ENCODE results near the gene CCDC201. TPM values are rescaled to one million over a fixed set of nuclear protein-coding genes. Genes with fewer than 3 reads are reported as not detected.
A peak's percentile ranks its signal among the peaks of the same experiment; 100 is the strongest.

The CCDC201 gene
- polyA plus RNA-seq, 4 donors: not detected

GRCh38 chr7:45890902-45891461 lies 18.1 kb upstream of the CCDC201 start:
- H3K27ac ChIP-seq (ENCODE audit: low read depth in 1 of 3, low read length in 2 of 3): no peak overlapping the region
- no peaks in the 10 kb centered on the region for H3K36me3 ChIP-seq (ENCODE audit: control insufficient read depth in 3 of 3, insufficient read depth in 2 of 3, low read depth in 1 of 3, low read length in 3 of 3)
- no peaks in the 10 kb centered on the region for H3K4me1 ChIP-seq (ENCODE audit: control insufficient read depth in 3 of 3, insufficient read depth in 2 of 3, low read depth in 1 of 3, low read length in 2 of 3)
- 33 to 39% (median 37%) methylated on average over 6 of the region's 6 CpGs for WGBS, 3 donors
- FAIRE-seq (no peak), DNase-seq (peak; percentile 31 to 43)
- no peaks in the 10 kb centered on the region for H3K9me3 ChIP-seq (ENCODE audit: control insufficient read depth in 2 of 2, insufficient read depth in 1 of 2, low read depth in 1 of 2, low read length in 1 of 2)
- peaks cover 12 to 38% (median 14%) of the 10 kb centered on the region in 3 donors for H3K27me3 ChIP-seq (ENCODE audit: control insufficient read depth in 3 of 3, insufficient read depth in 3 of 3, low read length in 3 of 3)
- H3K4me3 ChIP-seq (ENCODE audit: low read depth in 1 of 3, low read length in 3 of 3): no peak overlapping the region

DNA sequence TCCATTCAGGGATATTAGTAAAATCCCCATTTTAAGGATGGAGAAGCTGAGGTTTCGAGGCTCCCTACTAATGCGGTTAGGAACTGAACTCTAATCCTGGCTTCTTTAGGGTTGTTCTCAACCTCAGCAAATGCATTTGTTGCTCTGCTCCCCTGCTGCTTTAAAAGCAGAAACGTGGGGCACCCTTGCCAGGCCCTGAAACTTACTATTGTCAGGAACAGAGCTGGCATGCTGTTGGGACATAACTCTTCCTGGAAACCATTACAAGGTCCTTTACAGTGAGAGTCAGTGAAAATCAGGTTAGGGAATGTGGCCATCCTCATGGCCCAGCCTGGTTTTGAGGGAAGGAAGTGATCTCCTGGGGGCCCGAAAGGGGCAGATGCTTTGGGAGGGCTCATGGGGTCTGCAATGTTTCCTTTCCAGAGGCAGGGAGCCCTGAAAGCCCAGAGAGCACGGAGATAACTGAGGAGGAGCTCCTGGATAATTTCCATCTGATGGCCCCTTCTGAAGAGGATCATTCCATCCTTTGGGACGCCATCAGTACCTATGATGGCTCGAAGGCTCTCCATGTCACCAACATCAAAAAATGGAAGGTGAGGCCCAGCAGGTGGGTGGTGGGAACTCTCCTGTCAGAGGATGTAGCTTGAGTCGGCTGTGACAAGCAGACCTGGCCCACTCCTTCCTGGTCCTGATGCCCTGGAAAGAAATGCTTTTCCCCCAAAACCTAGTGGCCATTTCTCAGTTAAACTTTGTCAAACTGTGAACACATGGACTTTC lies 17.4 kb upstream of the CCDC201 start:
- Histone ChIP-seq H3K9me3 (ENCODE audit: control insufficient read depth in 2 of 2, insufficient read depth in 1 of 2, low read depth in 1 of 2, low read length in 1 of 2) (no peaks in the 10 kb centered on the region), H3K4me1 (ENCODE audit: control insufficient read depth in 3 of 3, insufficient read depth in 2 of 3, low read depth in 1 of 3, low read length in 2 of 3) (no peaks in the 10 kb centered on the region), H3K27me3 (ENCODE audit: control insufficient read depth in 3 of 3, insufficient read depth in 3 of 3, low read length in 3 of 3) (peaks cover 14 to 44% (median 16%) of the 10 kb centered on the region in 3 donors), H3K4me3 (ENCODE audit: low read depth in 1 of 3, low read length in 3 of 3) (no peak overlapping the region), H3K27ac (ENCODE audit: low read depth in 1 of 3, low read length in 2 of 3) (no peak overlapping the region), H3K36me3 (ENCODE audit: control insufficient read depth in 3 of 3, insufficient read depth in 2 of 3, low read depth in 1 of 3, low read length in 3 of 3) (no peaks in the 10 kb centered on the region)
- 74 to 83% (median 81%) methylated on average over 8 of the region's 8 CpGs for WGBS, 3 donors
- FAIRE-seq (no peak), DNase-seq (no peak)

DNA sequence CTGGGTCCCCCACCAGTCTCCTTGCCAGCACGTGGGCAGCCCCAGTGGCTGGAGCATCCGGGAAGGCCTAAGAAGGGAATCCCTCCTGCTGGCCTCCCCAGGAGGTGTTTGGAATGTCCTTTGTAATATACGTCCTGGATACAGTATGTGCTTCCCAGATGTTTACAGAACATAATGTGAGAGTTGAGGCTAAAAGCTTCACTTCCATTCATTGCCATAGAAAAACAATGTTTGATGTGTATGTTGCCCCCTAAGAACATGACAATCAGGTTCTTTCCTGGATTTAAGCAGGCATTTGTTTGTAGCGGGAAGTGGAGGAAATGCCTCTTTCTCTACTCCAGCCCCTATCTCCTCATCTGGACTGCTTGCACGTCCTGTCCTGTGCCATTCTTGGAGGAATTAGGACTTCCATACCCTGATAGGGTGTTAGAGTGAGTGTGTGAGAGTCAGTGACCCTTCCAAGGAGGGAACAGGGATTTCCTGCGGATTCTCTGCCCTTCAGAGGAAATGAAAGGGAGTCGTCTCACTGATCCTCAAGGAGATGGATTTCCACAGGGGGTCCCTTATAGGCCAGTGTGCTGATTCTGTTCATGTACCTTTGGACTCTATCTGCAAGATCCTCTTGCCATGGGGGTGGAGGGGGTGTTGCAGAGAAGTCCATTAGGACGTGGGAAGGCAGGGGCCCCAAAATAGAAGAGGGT lies 16.6 kb upstream of the CCDC201 start:
- WGBS, 3 donors: 49 to 56% (median 51%) methylated on average over 8 of the region's 8 CpGs
- Histone ChIP-seq H3K27me3 (ENCODE audit: control insufficient read depth in 3 of 3, insufficient read depth in 3 of 3, low read length in 3 of 3) (peaks cover 14 to 50% (median 19%) of the 10 kb centered on the region in 3 donors), H3K27ac (ENCODE audit: low read depth in 1 of 3, low read length in 2 of 3) (no peak overlapping the region), H3K9me3 (ENCODE audit: control insufficient read depth in 2 of 2, insufficient read depth in 1 of 2, low read depth in 1 of 2, low read length in 1 of 2) (no peaks in the 10 kb centered on the region), H3K36me3 (ENCODE audit: control insufficient read depth in 3 of 3, insufficient read depth in 2 of 3, low read depth in 1 of 3, low read length in 3 of 3) (no peaks in the 10 kb centered on the region), H3K4me1 (ENCODE audit: control insufficient read depth in 3 of 3, insufficient read depth in 2 of 3, low read depth in 1 of 3, low read length in 2 of 3) (no peaks in the 10 kb centered on the region), H3K4me3 (ENCODE audit: low read depth in 1 of 3, low read length in 3 of 3) (no peak overlapping the region)
- no peak for FAIRE-seq
- DNase-seq: no peak

- DNase-seq (no peak), FAIRE-seq (no peak)
- 9 to 14% (median 13%) methylated on average over 14 of the region's 14 CpGs for WGBS, 3 donors
- Histone ChIP-seq H3K36me3 (ENCODE audit: control insufficient read depth in 3 of 3, insufficient read depth in 2 of 3, low read depth in 1 of 3, low read length in 3 of 3) (no peaks in the 10 kb centered on the region), H3K27me3 (ENCODE audit: control insufficient read depth in 3 of 3, insufficient read depth in 3 of 3, low read length in 3 of 3) (peaks cover 14 to 51% (median 19%) of the 10 kb centered on the region in 3 donors), H3K9me3 (ENCODE audit: control insufficient read depth in 2 of 2, insufficient read depth in 1 of 2, low read depth in 1 of 2, low read length in 1 of 2) (no peaks in the 10 kb centered on the region), H3K4me1 (ENCODE audit: control insufficient read depth in 3 of 3, insufficient read depth in 2 of 3, low read depth in 1 of 3, low read length in 2 of 3) (no peaks in the 10 kb centered on the region), H3K4me3 (ENCODE audit: low read depth in 1 of 3, low read length in 3 of 3) (peak overlapping the region in 1 of 3 donors; percentile 8), H3K27ac (ENCODE audit: low read depth in 1 of 3, low read length in 2 of 3) (no peak overlapping the region)
Observed at GRCh38 chr7:45888993-45889366, 16.1 kb upstream of the CCDC201 start.

DNA sequence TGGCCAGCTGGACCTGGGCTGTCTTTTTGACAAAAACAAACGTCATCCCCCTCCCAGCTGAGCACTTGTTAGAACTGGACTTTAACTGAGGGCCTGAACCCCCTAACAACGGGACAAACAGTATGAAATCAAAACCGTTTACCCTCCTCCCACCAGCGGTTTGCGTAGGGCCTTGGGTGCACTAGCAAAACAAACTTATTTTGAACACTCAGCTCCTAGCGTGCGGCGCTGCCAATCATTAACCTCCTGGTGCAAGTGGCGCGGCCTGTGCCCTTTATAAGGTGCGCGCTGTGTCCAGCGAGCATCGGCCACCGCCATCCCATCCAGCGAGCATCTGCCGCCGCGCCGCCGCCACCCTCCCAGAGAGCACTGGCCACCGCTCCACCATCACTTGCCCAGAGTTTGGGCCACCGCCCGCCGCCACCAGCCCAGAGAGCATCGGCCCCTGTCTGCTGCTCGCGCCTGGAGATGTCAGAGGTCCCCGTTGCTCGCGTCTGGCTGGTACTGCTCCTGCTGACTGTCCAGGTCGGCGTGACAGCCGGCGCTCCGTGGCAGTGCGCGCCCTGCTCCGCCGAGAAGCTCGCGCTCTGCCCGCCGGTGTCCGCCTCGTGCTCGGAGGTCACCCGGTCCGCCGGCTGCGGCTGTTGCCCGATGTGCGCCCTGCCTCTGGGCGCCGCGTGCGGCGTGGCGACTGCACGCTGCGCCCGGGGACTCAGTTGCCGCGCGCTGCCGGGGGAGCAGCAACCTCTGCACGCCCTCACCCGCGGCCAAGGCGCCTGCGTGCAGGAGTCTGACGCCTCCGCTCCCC lies 15.5 kb upstream of the CCDC201 start, which contains the start of gene IGFBP1:
TSS of gene IGFBP1 (plus strand) at position 304 of the 808 bp plus-strand sequence. CDS start at position 469, 165 bp downstream.
- no peak within 1 kb of the TSS for H3K27ac ChIP-seq (ENCODE audit: low read depth in 1 of 3, low read length in 2 of 3)
- H3K27me3 ChIP-seq (ENCODE audit: control insufficient read depth in 3 of 3, insufficient read depth in 3 of 3, low read length in 3 of 3): peaks cover 14 to 51% (median 19%) of the 10 kb centered on the region in 3 donors
- 1 to 6% (median 3%) methylated on average over 63 to 73 of the region's 73 CpGs for WGBS, 3 donors
- H3K36me3 ChIP-seq (ENCODE audit: control insufficient read depth in 3 of 3, insufficient read depth in 2 of 3, low read depth in 1 of 3, low read length in 3 of 3): no peaks in the 10 kb centered on the region
- H3K4me3 ChIP-seq (ENCODE audit: low read depth in 1 of 3, low read length in 3 of 3): peak within 1 kb of the TSS in 1 of 3 donors; percentile 8
- H3K4me1 ChIP-seq (ENCODE audit: control insufficient read depth in 3 of 3, insufficient read depth in 2 of 3, low read depth in 1 of 3, low read length in 2 of 3): no peaks in the 10 kb centered on the region
- peak in 1 of 2 donors; percentile 40 for DNase-seq
- H3K9me3 ChIP-seq (ENCODE audit: control insufficient read depth in 2 of 2, insufficient read depth in 1 of 2, low read depth in 1 of 2, low read length in 1 of 2): no peaks in the 10 kb centered on the region
- FAIRE-seq: no peak

- WGBS, 3 donors: 79 to 92% (median 84%) methylated on average over 5 of the region's 5 CpGs
- Histone ChIP-seq H3K36me3 (ENCODE audit: control insufficient read depth in 3 of 3, insufficient read depth in 2 of 3, low read depth in 1 of 3, low read length in 3 of 3) (no peaks in the 10 kb centered on the region), H3K27me3 (ENCODE audit: control insufficient read depth in 3 of 3, insufficient read depth in 3 of 3, low read length in 3 of 3) (peaks cover 14 to 46% (median 19%) of the 10 kb centered on the region in 3 donors), H3K9me3 (ENCODE audit: control insufficient read depth in 2 of 2, insufficient read depth in 1 of 2, low read depth in 1 of 2, low read length in 1 of 2) (no peaks in the 10 kb centered on the region), H3K27ac (ENCODE audit: low read depth in 1 of 3, low read length in 2 of 3) (no peak overlapping the region), H3K4me3 (ENCODE audit: low read depth in 1 of 3, low read length in 3 of 3) (no peak overlapping the region), H3K4me1 (ENCODE audit: control insufficient read depth in 3 of 3, insufficient read depth in 2 of 3, low read depth in 1 of 3, low read length in 2 of 3) (no peaks in the 10 kb centered on the region)
- FAIRE-seq: no peak
- no peak for DNase-seq
Observed at GRCh38 chr7:45886931-45887667, 14.2 kb upstream of the CCDC201 start.

DNA sequence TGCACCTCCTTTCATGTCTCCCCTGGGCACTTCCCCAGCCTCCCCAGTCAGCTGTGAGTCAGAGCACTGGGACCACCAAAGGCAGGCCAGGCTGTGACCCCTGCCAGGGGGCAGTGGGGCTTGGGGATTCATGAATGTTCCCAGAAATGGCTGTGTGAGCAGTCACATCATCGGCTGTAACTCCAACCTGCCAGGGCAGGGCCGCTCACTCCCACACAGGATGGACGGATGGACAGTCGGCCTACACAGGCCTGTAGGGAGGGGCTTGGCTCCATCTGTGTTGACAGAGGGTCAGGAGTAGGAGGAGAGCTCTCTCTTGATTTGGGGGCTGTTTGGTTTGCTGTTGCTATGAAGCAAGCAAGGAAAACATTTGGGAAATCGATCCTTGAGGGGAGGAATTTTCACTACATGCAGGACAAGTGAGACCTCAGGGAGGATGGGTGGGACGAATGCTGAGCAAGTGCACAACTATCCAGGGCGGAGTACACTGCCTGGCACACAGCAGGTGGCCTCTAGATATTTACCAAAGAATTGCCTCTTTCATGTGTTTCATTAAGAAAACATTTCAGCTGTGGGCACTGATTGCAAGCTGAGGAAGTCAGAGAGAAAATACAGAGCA lies 12.5 kb upstream of the CCDC201 start:
- no peaks in the 10 kb centered on the region for H3K9me3 ChIP-seq (ENCODE audit: control insufficient read depth in 2 of 2, insufficient read depth in 1 of 2, low read depth in 1 of 2, low read length in 1 of 2)
- no peaks in the 10 kb centered on the region for H3K4me1 ChIP-seq (ENCODE audit: control insufficient read depth in 3 of 3, insufficient read depth in 2 of 3, low read depth in 1 of 3, low read length in 2 of 3)
- DNase-seq (no peak), FAIRE-seq (no peak)
- no peaks in the 10 kb centered on the region for H3K36me3 ChIP-seq (ENCODE audit: control insufficient read depth in 3 of 3, insufficient read depth in 2 of 3, low read depth in 1 of 3, low read length in 3 of 3)
- no peak overlapping the region for H3K4me3 ChIP-seq (ENCODE audit: low read depth in 1 of 3, low read length in 3 of 3)
- H3K27ac ChIP-seq (ENCODE audit: low read depth in 1 of 3, low read length in 2 of 3): no peak overlapping the region
- WGBS, 3 donors: 51 to 63% (median 53%) methylated on average over 7 of the region's 7 CpGs
- H3K27me3 ChIP-seq (ENCODE audit: control insufficient read depth in 3 of 3, insufficient read depth in 3 of 3, low read length in 3 of 3): peaks cover 14 to 43% (median 19%) of the 10 kb centered on the region in 3 donors
